Mucosa of gallbladder (tissue), 1 donor: ENCODE results near the gene ISOC2. TPM values are rescaled to one million over a fixed set of nuclear protein-coding genes. Genes with fewer than 3 reads are reported as not detected.
"Not testable (repeated sequence)": the region's sequence is repeated elsewhere in the genome, so short reads cannot be mapped to it uniquely, and the experiment has no call there.

ENCODE experiments used
- DNase-seq: peaks from one replicate; pipeline ENCODE4 v3.0.0-alpha.2; 2020; ENCODE audit warnings: low spot score
- total RNA-seq: library from RNA; stranded (reverse); gene quantifications from one replicate; pipeline ENCODE4 v1.2.1, GENCODE V29; 2021
- donor health status: DM: no; HTN: no; CAD: no.

The ISOC2 gene
- total RNA-seq, 1 donor from 2014 or later: 53.5 TPM

DNA sequence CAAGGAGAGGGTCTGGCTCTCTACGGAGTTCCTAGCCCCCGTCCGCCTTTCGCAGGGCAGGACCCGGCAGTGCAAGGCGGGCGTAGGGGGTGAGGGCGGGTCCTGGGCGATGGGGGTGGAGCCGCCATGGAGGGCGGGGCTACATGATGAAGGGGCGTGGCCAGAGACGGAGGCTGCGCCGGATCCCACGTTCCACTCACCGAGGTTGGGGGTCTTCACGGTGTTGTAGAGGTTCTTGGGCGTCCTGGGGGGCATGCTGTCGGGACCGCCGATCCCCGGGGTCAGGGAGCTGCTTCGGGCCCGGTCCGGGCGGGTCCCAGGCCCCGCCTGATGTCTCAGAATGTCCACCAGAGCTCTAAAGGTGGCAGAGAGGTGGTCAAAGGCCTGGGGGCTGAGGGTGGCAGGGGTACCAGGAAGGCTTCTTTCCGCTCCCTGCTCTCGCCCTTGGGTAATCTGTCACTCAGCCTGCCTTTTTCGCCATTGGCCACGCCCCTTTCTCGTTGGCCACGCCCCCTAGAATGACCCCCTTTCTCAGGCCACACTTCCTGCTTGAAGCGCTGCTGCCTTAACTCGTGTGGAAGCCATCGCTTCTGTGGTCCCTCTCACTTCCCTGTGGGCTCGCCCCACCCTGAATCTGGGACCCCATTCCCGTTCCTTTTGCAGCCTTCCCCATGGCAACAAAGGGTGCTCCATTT is 20.9 kb downstream of the ISOC2 start:
- no peak for DNase-seq

DNA sequence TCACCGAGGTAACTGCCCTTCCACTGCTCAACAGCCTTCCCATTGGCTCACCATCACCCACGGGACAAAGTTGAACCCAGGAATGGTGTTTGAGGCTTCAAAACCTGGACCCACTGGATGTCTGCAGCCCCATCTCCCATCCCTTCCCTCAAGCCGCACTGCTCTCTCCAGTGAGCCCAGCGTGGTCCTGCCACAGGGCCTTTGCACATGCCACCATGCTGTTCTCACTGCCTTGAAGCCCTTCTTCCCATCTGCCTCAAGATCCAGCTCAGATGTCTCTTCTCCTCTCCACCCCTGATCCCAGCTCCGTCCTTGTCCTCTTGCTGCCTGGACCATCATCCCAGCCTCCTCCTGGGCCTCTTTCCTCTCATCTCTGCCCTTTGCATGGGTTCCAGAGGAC is 22.4 kb downstream of the ISOC2 start:
- DNase-seq: no peak

DNA sequence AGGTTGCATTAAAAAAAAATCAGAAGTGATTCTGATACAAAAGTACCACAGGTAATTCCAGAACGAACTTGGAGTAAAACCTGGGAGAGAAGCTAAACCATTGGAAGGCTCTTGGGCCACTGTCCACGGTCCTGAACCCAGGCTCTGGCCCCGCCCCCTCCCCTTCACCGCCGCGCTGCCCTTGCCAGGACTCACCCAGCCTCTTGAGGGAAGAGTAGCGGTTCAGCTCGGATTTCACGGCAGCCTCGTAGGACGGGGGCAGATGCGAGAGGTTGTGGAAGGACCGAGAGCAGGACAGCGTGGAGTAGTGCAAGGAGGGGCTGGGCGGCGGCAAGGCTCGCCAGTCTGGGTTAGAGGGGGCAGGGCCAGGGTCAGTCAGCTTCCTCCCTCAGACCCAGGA is 24.0 kb downstream of the ISOC2 start:
- peak; percentile 65 for DNase-seq

DNA sequence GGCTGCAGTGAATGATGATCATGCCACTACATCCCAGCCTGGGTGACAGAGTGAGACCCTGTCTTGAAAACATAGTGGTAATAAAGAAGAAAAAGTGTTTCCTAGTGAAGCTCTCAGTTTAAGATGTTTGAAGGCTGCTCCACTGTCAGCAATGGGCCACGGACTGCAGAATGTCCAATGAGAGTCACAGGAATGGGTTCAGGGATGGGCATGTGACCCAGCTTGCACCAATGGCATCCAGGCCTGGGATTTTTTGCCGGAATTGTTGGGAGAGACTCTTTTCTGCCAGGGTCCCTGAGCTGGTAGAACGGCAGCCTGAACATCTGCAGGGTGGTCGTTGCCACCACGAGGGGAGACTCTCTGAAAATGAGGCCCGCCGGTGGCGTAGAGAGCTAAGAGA is 24.6 kb downstream of the ISOC2 start:
- DNase-seq: no peak

DNA sequence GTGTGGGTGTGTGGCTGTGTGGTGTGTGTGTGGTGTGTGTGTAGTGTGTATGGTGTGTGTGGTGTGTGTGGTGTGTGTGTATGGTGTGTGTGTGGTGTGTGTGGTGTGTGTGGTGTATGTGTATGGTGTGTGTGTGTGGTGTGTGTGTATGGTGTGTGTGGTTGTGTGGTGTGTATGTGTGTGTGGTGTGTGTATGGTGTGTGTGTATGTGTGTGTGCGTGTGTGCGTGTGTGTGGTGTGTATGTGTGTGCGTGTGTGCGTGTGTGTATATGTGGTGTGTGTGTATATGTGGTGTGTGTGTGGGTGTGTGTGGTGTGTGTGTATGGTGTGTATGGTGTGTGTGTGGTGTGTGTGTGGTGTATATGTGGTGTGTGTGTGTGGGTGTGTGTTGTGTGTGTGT is 26.4 kb downstream of the ISOC2 start:
- no peak for DNase-seq

DNA sequence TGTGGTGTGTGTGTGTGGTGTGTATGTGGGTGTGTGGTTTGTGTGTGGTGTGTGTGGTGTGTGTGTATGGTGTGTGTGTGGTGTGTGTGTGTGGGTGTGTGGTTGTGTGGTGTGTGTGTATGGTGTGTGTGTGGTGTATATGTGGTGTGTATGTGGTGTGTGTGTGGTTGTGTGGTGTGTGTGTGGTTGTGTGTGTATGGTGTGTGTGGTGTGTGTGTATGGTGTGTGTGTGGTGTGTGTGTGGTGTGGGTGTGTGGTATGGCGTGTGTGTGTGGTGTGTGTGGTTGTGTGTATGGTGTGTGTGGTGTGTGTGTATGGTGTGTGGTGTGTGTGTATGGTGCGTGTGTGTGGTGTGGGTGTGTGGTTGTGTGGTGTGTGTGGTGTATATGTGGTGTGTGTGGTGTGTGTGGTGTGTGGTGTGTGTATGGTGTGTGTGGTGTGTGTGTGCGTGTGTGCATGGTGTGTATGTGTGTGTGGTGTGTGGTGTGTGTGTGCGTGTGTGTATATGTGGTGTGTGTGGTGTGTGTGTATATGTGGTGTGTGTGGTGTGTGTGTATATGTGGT is 27.0 kb downstream of the ISOC2 start:
- no peak for DNase-seq

DNA sequence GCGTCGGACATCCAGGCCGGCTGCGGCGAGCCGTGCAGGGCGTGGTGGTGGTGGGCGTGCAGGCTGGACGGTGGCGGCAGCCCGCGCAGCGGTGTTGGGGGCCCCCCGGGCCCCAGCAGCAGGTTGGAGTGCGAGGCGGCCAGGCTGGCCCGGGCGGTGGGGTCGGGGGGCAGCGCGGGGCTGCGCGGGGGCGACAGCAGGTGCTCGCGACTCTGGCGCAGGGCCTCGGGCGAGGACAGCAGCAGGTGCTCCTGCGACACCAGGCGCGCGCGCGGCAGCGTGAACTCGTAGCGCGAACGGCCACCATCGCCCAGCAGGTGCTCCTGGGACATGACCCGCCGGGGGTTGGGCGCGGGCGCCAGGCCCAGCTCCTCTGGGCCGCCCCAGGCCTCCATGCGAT is 28.1 kb downstream of the ISOC2 start:
- DNase-seq: no peak

DNA sequence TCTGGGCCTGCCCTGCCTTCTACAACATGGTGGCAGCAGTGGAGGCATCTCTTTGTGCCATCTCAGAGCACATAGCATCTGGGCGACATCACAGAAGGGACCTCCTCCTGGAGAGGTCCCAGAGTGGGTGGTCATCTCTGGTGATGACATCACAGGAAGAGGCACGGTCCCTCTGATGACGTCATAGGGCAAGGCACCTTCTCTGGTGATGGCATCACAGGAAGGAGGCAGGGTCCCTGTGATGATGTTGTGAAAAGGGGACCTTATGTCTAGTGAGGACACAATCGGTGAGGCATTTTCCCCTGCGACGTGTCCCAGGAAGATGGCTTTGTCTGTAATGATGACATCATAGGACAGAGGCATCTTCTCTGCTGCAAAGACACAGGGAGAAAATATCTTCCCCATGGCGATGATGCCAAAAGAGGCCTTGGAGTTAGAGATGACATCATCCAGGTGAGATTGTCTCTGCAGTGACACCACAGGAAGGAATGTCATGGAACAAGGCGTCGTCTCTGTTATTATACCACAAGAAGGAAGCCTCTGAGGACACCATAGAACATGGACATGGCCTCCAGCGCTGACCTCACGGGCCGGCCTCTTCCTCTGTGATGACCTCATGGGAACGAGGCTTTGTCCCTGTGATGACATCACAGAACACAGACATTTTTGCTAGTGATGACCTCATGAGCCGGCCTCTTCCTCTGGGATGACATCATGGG is 29.0 kb downstream of the ISOC2 start:
- DNase-seq: no peak

DNA sequence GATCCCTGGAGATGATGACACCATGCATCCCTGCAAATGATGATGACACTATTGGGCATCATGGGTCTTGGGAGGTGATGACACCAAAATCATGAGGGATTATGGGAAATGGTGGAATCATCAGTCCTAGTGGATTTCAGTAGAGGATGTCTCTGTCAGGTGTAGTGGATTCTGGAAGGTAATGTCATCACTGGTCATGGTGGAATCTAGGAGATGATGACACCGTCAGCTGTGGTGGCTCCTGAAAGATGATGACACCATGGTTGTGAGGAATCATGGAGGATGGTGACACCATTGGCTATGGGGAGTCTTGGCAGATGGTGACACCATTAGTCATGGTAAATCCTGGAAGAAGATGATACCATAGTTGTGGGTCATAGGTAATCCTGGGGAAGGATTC is 30.3 kb downstream of the ISOC2 start:
- no peak for DNase-seq

DNA sequence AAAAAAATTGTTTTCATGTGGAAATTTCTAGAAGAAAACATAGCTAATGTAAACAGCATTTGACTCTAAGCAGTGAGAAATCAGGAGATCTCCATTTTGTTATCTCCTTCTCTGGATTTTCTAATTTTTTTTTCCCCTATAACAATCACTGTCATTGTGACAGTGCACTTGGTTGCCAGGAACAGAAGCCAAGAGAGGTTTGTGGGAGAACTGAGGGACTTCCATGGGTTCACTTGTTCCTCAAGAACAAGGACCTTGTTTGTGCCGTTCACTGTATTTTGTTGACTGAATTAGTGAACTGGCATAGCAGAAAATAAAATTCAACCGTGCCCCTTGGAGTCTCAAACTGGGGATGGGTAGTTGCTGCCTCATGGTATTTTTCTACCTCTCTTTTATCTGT is 35.4 kb downstream of the ISOC2 start:
- DNase-seq: no peak

DNA sequence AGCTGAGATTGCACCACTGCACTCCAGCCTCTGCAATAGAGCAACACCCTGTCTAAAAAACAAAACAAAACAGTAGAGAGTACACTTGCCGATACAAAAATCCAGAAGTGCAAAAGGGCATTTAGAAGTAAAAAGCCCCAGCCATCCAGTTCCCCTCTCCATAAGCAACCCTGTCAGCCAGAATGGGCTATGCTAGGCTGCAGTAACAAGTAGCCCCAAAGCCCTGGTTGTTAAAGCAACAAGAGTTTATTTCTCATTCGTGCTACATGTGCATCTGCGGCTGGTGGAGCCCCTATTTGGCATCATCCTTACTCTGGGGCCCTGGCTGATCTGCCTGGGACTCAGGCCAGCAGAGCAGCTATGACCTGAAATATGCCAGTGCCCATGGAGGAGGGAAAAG is 36.9 kb downstream of the ISOC2 start:
- DNase-seq: no peak

DNA sequence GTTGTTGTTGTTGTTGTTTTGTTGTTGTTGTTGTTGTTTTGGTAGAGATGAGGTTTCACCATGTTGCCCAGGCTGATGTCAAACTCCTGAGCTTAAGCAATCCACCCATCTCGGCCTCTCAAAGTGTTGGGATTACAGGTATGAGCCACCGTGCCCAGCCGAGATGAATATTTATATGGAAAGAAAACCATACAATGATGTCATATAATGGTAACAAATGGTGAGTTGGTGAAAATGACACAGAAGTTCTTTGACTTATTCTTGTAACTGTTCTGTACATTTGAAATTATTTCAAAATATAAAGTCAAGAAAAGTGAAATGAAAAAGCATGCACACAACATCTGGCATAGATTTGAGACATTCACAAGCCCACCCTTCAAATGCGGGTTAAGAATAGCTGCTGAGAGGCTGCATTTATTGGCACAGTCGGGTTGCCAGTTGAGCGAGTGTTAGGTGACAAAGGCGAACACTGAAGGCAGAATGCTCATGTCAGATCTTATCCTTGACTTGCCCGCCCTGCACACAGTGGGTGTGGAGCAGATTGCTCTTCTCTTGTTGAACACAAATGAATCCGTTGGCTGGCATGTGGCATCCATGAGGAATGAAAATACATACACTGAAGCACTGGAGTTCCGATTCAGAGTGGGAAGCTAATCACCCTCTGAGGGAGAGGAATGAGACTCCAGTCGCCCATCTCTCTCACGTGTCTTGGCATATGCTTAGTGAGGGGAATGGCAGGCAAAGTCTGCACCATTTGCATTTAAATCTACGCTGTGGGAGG is 38.0 kb downstream of the ISOC2 start:
- DNase-seq: no peak

DNA sequence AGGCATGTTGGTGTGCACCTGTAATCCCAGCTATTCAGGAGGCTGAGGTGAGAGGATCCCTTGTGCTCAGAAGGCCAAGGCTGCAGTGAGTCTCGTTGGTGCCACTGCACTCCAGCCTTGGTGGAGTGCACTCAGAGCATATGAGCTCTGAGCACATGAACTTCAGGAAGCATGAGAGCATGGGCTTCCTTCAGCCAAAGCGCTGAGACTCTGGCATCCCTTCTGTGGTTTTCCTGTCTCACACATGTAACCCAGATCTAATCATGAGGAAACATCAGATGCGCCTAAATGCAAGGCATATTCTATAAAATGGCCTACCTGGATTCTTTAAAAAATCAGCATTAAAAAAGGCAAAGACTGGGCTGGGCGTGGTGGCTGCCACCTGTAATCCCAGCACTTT is 40.2 kb downstream of the ISOC2 start:
- DNase-seq: not testable (repeated sequence)

DNA sequence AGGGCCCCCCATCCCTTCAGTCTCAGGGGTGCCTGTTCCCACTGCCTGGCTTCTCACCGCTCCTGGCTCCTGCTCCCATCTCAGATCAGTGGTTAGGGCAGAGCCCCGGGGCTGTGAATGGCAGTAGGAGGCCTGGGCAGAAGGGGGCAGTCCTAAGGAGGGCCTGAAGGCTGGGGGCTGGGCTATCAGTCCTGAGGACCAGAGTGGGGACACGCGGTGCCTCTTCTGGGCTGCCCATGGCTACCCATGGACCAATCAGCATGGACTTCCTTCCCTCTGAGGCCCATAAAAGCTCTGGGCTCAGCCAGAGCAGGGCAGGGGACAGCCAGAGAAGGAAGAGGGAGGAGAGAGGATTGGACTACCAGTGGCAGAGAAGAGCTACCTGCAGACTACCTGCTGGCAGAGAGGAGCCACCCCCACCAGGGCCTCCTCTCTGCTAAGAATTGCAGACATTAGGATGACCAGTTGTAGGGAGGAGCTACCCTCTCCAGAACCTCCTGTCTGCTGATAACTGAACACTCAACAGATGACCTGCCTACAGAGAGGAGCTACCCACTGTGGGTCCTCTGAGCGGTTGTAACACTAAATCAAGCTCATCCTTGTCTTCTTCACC is 41.7 kb downstream of the ISOC2 start:
- no peak for DNase-seq

DNA sequence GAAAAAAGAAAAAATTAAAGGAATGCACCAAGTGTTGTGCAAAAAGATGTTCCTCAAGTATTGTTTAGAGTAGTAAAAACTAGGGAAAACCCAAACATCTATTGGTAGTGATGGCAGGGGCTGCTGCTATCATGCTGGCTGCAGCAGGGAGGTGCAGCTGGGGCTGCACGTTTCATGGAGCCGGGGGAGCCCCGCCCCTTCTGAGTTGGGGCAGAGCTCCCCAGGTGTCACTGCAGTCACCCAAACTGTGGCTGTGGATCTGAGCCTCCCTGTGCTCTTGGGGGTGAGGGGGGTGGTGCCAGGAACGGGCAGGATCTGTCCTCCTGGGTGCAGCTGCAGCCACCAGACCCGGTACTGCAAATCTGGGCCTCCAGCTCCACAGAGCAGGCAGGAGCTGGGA is 42.3 kb downstream of the ISOC2 start:
- no peak for DNase-seq

DNA sequence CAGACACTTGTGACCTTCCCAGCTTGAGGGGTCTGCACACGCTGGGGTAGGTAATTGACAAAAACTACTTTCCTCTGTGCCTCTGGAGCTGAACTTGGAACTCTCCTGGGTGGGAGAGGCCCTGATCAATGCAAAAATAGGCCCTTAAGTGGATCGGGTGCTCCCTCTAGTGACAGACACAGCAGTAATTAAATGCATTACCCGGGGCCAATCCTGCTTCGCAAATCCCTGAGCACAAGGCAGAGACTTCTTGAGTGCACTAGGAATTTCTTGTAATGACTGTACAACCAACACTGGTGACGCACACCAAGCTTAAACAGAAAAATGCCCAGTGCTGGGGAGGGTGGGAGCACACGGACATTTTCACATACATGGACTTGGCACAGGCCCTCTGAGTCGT is 43.3 kb downstream of the ISOC2 start:
- peak; percentile 65 for DNase-seq

DNA sequence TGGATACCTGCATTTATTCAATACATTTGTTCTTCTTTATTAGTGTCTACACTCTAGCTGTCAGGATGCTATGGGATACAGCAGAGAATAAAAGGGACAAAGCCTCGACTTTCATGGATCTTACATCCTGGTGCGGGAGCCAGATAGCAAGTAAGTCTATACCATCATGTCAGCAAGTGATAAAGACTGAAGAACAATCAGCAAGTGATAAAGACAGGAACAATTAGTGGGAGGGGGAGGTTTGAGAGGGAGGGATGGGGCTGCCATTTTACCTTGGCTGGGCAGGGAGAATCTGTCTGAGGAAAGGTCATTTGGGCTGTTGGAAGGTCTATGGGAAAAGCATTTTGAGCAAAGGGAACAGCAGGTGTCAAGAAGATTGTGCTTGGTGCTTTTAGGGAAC is 51.3 kb downstream of the ISOC2 start:
- DNase-seq: no peak

DNA sequence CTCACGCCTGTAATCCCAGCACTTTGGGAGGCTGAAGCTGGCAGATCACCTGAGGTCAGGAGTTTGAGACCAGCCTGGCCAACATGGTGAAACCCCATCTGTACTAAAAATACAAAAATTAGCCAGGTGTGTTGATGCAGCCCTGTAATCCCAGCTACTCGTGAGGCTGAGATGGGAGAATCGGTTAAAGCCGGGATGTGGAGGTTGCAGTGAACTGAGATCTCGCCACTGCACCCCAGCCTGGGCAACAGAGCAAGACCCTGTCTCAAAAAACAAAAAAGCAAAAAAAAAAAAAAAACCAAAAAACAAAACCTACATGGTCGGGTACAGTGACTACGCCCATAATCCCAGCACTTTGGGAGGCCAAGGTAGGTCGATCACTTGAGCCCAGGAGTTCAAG is 52.3 kb downstream of the ISOC2 start:
- DNase-seq: not testable (repeated sequence)

DNA sequence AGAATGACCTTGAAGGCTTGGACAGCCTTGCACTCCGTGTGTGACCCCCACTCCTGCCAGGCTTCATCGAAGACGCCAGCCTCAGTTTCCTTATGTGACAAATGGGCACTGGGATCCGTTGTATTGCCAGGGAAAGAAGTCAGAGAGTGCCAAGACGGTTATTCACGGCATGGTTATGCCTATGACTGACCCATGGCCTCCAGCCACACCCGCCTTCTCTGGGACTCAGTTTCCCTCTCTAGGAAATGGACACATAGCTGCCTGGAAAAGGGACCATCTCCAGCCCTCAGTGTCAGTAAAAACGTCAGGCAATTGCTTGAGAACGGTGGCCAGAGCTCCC is 52.9 kb downstream of the ISOC2 start:
- DNase-seq: no peak

DNA sequence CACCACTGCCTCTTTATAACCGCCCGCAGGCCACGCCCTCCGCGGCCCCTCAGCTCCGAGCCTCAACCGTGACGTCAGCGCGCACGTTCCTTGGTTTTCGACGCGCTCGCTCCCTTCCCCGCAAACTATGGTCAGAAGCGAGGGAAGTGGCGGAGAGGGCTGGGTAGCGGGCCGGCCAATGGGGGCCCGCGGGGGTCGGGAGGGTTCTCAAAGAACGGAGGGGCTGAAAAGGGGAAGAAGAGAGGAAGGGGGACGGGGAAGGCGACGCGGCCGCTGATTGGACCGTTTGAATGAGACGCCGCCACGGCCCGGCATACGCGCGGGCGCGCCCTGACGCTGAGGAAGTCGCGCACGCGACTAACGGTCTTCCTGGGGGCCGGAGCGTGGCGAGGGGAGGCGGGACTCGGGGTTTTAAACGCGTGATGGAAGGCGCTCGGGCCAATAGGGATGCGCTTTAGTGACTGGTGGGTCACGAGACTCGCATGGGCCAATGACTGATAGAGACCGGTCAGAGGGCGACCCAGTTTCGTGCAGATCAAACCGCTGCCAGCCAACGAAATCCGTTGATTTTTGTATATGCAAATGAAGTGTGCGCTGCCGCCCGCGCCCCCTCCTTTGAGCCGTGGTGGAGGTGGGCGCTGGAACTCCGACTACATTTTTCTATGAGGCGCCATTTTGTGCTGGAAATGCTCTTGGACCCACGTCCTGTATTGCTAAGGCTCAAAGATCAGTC is 53.5 kb downstream of the ISOC2 start:
- peak; percentile 99 for DNase-seq

DNA sequence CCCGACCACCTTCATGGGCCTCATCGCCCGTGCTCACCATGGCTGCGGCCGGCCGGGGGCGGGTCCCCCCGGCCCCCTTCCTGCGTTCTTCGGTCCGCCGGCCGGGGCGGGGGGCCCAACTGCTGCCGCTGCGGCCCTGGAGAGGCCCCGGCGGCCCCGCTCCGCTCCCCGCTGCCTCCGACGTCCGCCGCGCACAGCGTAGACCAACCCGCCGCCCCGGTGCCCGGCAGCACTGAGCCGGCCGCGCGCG is 54.0 kb downstream of the ISOC2 start, which contains the start of gene UBE2S:
TSS of gene UBE2S (minus strand) at position 239 of the 250 bp plus-strand sequence. CDS start at position 40, 199 bp downstream.
- not testable (repeated sequence) for DNase-seq
